ENCODE measurements around the gene SLC35E3. TPM values are rescaled to one million over a fixed set of nuclear protein-coding genes. Genes with fewer than 3 reads are reported as not detected.

Gene SLC35E3
- total RNA-seq, 1 experiment from 2014 or later = 25.0 TPM

DNA sequence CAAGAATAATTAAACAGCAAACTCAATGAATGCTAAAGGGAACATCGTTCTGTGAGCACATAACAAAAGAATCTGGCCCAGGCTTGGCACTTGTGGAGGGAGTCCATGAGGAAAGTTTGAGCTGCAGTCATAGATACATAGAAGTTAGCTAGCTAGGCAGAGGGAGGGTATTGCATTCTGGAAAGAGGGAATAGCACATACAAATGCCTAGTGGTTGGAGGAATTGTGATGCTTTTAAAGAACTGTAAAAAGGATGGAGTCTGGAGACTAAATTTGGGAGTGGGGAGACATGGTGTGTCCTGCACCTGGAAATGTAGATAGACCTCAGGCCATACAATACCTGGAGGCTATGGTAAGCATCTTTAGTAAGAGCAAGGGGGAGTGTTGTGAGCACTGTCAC lies 24.0 kb downstream of the SLC35E3 start:
- Mint-ChIP-seq H3K4me1 (ENCODE audit: low read depth, unreplicated experiment) (no peaks in the 10 kb centered on the region), H3K9me3 (ENCODE audit: unreplicated experiment) (no peaks in the 10 kb centered on the region), H3K27me3 (ENCODE audit: insufficient read depth, unreplicated experiment) (no peaks in the 10 kb centered on the region), H3K36me3 (ENCODE audit: insufficient read depth, unreplicated experiment) (peaks cover 8% of the 10 kb centered on the region), H3K27ac (ENCODE audit: unreplicated experiment) (no peak overlapping the region), H3K4me3 (ENCODE audit: unreplicated experiment) (no peak overlapping the region)
- TF ChIP-seq, protein P1, sequence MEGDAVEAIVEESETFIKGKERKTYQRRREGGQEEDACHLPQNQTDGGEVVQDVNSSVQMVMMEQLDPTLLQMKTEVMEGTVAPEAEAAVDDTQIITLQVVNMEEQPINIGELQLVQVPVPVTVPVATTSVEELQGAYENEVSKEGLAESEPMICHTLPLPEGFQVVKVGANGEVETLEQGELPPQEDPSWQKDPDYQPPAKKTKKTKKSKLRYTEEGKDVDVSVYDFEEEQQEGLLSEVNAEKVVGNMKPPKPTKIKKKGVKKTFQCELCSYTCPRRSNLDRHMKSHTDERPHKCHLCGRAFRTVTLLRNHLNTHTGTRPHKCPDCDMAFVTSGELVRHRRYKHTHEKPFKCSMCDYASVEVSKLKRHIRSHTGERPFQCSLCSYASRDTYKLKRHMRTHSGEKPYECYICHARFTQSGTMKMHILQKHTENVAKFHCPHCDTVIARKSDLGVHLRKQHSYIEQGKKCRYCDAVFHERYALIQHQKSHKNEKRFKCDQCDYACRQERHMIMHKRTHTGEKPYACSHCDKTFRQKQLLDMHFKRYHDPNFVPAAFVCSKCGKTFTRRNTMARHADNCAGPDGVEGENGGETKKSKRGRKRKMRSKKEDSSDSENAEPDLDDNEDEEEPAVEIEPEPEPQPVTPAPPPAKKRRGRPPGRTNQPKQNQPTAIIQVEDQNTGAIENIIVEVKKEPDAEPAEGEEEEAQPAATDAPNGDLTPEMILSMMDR (IDR thresholded peaks at IDR 0.05; ENCODE audit: insufficient read depth in 1 of 2, low read depth in 1 of 2, low read length in 1 of 2, severe bottlenecking in 1 of 2, unreplicated experiment in 1 of 2) = no peak
- POLR2A ChIA-PET = no interaction called here
- no TSS peak for BruUV-seq (replicated peaks)
- no peaks in the 10 kb centered on the region for H3K27me3 ChIP-seq (replicated peaks; ENCODE audit: control insufficient read depth, insufficient read depth, low read length)
- no peak overlapping the region for H3K4me3 ChIP-seq (ENCODE audit: low read depth, low read length)
- H3K36me3 ChIP-seq (ENCODE audit: control insufficient read depth, insufficient read depth, low read length) = no peaks in the 10 kb centered on the region
- intact Hi-C loops (cut with micrococcal nuclease; ENCODE audit: unreplicated experiment) = no loop called here
- DNase-seq = no peak
- no peaks in the 10 kb centered on the region for H3K4me1 ChIP-seq
- no peaks in the 10 kb centered on the region for H3K9me3 ChIP-seq
- CTCF ChIA-PET = no interaction called here

DNA sequence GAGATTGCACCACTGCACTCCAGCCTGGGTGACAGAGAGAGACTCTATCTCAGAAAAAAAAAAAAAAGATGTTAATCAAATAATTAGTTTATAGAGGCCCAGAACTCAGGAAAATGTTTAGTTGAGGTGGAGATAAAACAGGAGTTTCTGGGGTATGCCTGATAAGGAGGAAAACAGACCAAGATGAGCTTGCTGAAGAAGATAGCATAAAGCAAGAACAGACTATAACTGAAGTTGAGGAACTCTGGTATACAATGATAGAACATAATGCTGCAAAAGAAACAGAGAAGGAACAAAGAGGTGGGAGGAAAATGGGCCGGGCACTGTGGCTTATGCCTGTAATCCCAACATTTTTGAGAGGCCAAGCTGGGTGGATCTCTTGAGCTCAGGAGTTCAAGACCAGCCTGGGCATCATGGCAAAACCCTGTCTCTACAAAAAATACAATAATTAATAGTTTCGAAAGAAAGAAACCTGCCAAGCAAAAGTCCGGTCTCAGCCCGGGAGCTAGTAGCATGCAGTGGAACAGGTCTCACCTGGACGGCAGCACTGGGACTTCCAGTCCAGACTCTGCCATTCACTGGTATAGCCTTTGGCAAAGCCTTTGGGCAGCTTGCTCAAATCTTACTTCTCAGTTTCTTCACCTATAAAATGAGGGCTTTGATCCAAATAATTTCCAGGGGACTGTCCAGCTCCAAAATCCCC lies 25.4 kb downstream of the SLC35E3 start:
- H3K4me3 Mint-ChIP-seq (ENCODE audit: unreplicated experiment) = no peak overlapping the region
- CTCF ChIA-PET = no interaction called here
- no peak for DNase-seq
- H3K27ac Mint-ChIP-seq (ENCODE audit: unreplicated experiment) = no peak overlapping the region
- H3K27me3 ChIP-seq (replicated peaks; ENCODE audit: control insufficient read depth, insufficient read depth, low read length) = no peaks in the 10 kb centered on the region
- H3K27me3 Mint-ChIP-seq (ENCODE audit: insufficient read depth, unreplicated experiment) = no peaks in the 10 kb centered on the region
- TF ChIP-seq, protein P1 (IDR thresholded peaks at IDR 0.05; ENCODE audit: insufficient read depth in 1 of 2, low read depth in 1 of 2, low read length in 1 of 2, severe bottlenecking in 1 of 2, unreplicated experiment in 1 of 2) = no peak
- H3K36me3 Mint-ChIP-seq (ENCODE audit: insufficient read depth, unreplicated experiment) = peaks cover 6% of the 10 kb centered on the region
- no peaks in the 10 kb centered on the region for H3K9me3 ChIP-seq
- no peaks in the 10 kb centered on the region for H3K4me1 Mint-ChIP-seq (ENCODE audit: low read depth, unreplicated experiment)
- H3K36me3 ChIP-seq (ENCODE audit: control insufficient read depth, insufficient read depth, low read length) = no peaks in the 10 kb centered on the region
- POLR2A ChIA-PET = interaction anchor here (0.5 kb wide), 1 partner anchor 16 kb away, joined by 4 read pairs; no protein-coding TSS in a partner anchor
- no peak overlapping the region for H3K4me3 ChIP-seq (ENCODE audit: low read depth, low read length)
- BruUV-seq (replicated peaks) = no TSS peak
- intact Hi-C loops (cut with micrococcal nuclease; ENCODE audit: unreplicated experiment) = no loop called here
- no peaks in the 10 kb centered on the region for H3K4me1 ChIP-seq
- no peaks in the 10 kb centered on the region for H3K9me3 Mint-ChIP-seq (ENCODE audit: unreplicated experiment)

DNA sequence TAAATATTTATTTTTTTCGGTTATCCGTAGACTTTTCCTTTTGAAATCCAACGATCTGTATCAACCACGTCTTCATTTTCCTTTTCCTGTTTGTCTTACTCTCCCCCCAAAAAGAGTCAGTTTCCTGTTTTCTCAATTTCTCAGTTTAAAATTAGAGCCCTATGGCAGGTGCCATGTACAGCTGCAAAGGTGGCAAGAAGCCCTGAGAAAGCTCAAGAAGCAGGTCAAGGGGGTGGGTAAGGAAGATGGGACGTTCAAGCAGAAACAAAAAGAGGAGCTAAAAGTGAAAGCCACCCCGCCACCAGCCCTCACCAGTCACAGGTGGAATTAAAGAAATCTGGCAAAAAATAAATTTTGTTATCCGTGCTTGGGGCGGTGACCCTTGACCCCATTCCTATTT lies 26.7 kb downstream of the SLC35E3 start:
- intact Hi-C loops (cut with micrococcal nuclease; ENCODE audit: unreplicated experiment) = no loop called here
- DNase-seq = no peak
- ChIA-PET POLR2A (no interaction called here), CTCF (no interaction called here)
- no peaks in the 10 kb centered on the region for H3K9me3 ChIP-seq
- no peak overlapping the region for H3K4me3 Mint-ChIP-seq (ENCODE audit: unreplicated experiment)
- H3K36me3 ChIP-seq (ENCODE audit: control insufficient read depth, insufficient read depth, low read length) = no peaks in the 10 kb centered on the region
- TF ChIP-seq, protein P1 (IDR thresholded peaks at IDR 0.05; ENCODE audit: insufficient read depth in 1 of 2, low read depth in 1 of 2, low read length in 1 of 2, severe bottlenecking in 1 of 2, unreplicated experiment in 1 of 2) = no peak
- H3K27me3 Mint-ChIP-seq (ENCODE audit: insufficient read depth, unreplicated experiment) = no peaks in the 10 kb centered on the region
- H3K4me1 ChIP-seq = no peaks in the 10 kb centered on the region
- no peaks in the 10 kb centered on the region for H3K9me3 Mint-ChIP-seq (ENCODE audit: unreplicated experiment)
- no peaks in the 10 kb centered on the region for H3K4me1 Mint-ChIP-seq (ENCODE audit: low read depth, unreplicated experiment)
- H3K4me3 ChIP-seq (ENCODE audit: low read depth, low read length) = no peak overlapping the region
- H3K36me3 Mint-ChIP-seq (ENCODE audit: insufficient read depth, unreplicated experiment) = peaks cover 4% of the 10 kb centered on the region
- no peak overlapping the region for H3K27ac Mint-ChIP-seq (ENCODE audit: unreplicated experiment)
- no peaks in the 10 kb centered on the region for H3K27me3 ChIP-seq (replicated peaks; ENCODE audit: control insufficient read depth, insufficient read depth, low read length)
- BruUV-seq (replicated peaks) = no TSS peak

Measured in Caco-2 (cell line).